DND-41 (cell line): ENCODE measurements around the gene PTPRG.

Experiments
- ATAC-seq: fragments of 200-7000 bp; cut with Tn5 transposase; 3 replicates; pipeline ENCODE4 v1.9.1; 2021; ENCODE audit warnings: low read depth; ENCODE audit not compliant: insufficient read depth
- DNase-seq: peaks from one replicate; pipeline ENCODE4 v3.0.0-alpha.2; 2020
- H2AFZ ChIP-seq: 2 replicates; pipeline ENCODE4 v1.6.0; 2012; ENCODE audit warnings: low read depth, low read length
- H3K27ac ChIP-seq: 2 replicates; pipeline ENCODE4 v1.5.1; 2012; ENCODE audit warnings: low read length, inconsistent platforms
- H3K27me3 ChIP-seq: fragments of 200-600 bp; sonication (generic); 2 replicates; pipeline ENCODE4 v1.6.0; 2012; ENCODE audit warnings: low read length, mild to moderate bottlenecking, inconsistent platforms; ENCODE audit not compliant: insufficient read depth, poor library complexity
- H3K36me3 ChIP-seq: 2 replicates; pipeline ENCODE4 v1.5.1; 2012; ENCODE audit warnings: low read length, inconsistent platforms; ENCODE audit not compliant: insufficient read depth
- H3K4me1 ChIP-seq: 2 replicates; pipeline ENCODE4 v1.5.1; 2012; ENCODE audit warnings: mild to moderate bottlenecking, low read length; ENCODE audit not compliant: insufficient read depth
- H3K4me2 ChIP-seq: 2 replicates; pipeline ENCODE4 v1.6.0; 2012; ENCODE audit warnings: mild to moderate bottlenecking, moderate library complexity, low read length, inconsistent platforms; ENCODE audit not compliant: insufficient read depth
- H3K4me3 ChIP-seq, 2 experiments: fragments of 200-600 bp in 1 of 2; shearing (Covaris generic) in 1 of 2; 2 replicates each; pipeline ENCODE4 v1.5.1; 2012 to 2016; ENCODE audit warnings: inconsistent platforms in 2 of 2, low read length in 2 of 2, mild to moderate bottlenecking in 2 of 2, low read depth in 1 of 2, moderate library complexity in 1 of 2
- H3K79me2 ChIP-seq: 2 replicates; pipeline ENCODE4 v1.6.0; 2012; ENCODE audit warnings: low read length, inconsistent platforms; ENCODE audit not compliant: insufficient read depth
- H3K9ac ChIP-seq: 2 replicates; pipeline ENCODE4 v1.6.0; 2012; ENCODE audit warnings: low read depth, mild to moderate bottlenecking, inconsistent platforms, low read length, moderate library complexity
- H3K9me3 ChIP-seq: 2 replicates; pipeline ENCODE4 v1.5.1; 2012; ENCODE audit warnings: low read length, moderate library complexity, mild to moderate bottlenecking, inconsistent platforms; ENCODE audit not compliant: insufficient read depth, severe bottlenecking
- H4K20me1 ChIP-seq: 2 replicates; pipeline ENCODE4 v1.6.0; 2012; ENCODE audit warnings: low read length; ENCODE audit not compliant: insufficient read depth
- EZH2 ChIP-seq: IDR thresholded peaks from 3 replicates; pipeline ENCODE4 v1.6.1; 2012; ENCODE audit warnings: borderline replicate concordance, low read depth, mild to moderate bottlenecking, moderate library complexity, low read length, inconsistent platforms; ENCODE audit not compliant: severe bottlenecking
- TF ChIP-seq, protein P1 (sequence below): IDR thresholded peaks from 2 replicates; pipeline ENCODE4 v1.5.1; 2012; ENCODE audit warnings: borderline replicate concordance, low read length, moderate library complexity, mild to moderate bottlenecking; ENCODE audit not compliant: poor library complexity, severe bottlenecking; ENCODE audit errors: extremely low read depth

PTPRG gene

DNA sequence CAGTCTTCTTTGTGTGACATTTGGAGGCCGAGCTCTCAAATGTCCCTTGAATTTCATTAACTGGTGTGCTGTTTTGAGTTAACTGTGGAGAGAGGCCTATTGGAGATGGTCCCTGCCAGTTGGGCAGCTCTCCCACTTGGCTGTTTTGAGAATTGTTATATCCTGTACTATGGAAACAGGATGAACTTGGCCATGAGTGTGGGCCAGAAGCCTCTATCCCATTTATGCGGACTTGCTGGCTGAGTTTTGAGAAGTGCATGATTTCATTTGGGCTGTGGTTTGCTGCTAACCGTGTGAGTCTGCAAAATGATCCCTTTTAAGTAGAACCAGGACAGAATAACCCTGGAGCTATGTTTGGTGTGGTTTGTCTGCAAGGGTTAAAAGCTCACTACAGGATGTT is 366.0 kb downstream of the PTPRG start:
- H3K27me3 ChIP-seq, result no peaks in the 10 kb centered on the region
- no peak overlapping the region for H3K4me3 ChIP-seq
- no peaks in the 10 kb centered on the region for H3K79me2 ChIP-seq
- peaks cover 6% of the 10 kb centered on the region; the same call in 1 of the 2 replicates for H4K20me1 ChIP-seq
- ATAC-seq, result peak; percentile 98
- peak; percentile 55 for DNase-seq
- H3K9me3 ChIP-seq, result no peaks in the 10 kb centered on the region
- no peaks in the 10 kb centered on the region for H3K36me3 ChIP-seq
- no peak overlapping the region; the same call in 1 of the 2 replicates for H3K4me2 ChIP-seq
- no peak overlapping the region for H2AFZ ChIP-seq
- peaks cover 24% of the 10 kb centered on the region for H3K4me1 ChIP-seq
- no peak for TF ChIP-seq EZH2
- H3K27ac ChIP-seq, result peak overlapping the region; percentile 38
- H3K9ac ChIP-seq, result no peak overlapping the region

DNA sequence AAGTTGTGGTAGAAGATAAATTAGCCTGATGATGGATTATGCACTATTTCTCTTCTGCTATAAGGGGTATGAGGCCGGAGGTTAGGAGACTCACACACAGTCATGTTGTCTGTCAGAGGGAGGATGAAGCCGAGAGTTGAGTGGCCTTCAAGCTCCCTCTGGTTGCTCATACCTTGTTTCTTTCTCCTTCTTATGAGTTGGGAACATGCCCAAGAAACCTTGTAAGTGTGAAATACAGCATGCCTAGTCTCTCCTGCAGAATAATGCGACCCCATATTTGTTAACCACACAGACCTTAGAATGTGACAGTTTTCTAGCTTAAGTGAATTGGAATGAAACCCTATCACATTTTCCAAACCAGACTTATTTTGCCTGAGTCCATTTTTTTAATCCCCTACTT is 366.7 kb downstream of the PTPRG start:
- H2AFZ ChIP-seq, result no peak overlapping the region
- H3K36me3 ChIP-seq, result no peaks in the 10 kb centered on the region
- H3K4me2 ChIP-seq, result peak overlapping the region; percentile 20; the same call in 1 of the 2 replicates
- H4K20me1 ChIP-seq, result peaks cover 6% of the 10 kb centered on the region; the same call in 1 of the 2 replicates
- no peaks in the 10 kb centered on the region for H3K27me3 ChIP-seq
- no peak overlapping the region for H3K4me3 ChIP-seq
- no peaks in the 10 kb centered on the region for H3K79me2 ChIP-seq
- DNase-seq (no peak), ATAC-seq (no peak)
- H3K4me1 ChIP-seq, result peaks cover 24% of the 10 kb centered on the region
- no peaks in the 10 kb centered on the region for H3K9me3 ChIP-seq
- no peak overlapping the region for H3K9ac ChIP-seq
- peak overlapping the region; percentile 58 for H3K27ac ChIP-seq
- no peak for TF ChIP-seq EZH2
- TF ChIP-seq, protein P1, sequence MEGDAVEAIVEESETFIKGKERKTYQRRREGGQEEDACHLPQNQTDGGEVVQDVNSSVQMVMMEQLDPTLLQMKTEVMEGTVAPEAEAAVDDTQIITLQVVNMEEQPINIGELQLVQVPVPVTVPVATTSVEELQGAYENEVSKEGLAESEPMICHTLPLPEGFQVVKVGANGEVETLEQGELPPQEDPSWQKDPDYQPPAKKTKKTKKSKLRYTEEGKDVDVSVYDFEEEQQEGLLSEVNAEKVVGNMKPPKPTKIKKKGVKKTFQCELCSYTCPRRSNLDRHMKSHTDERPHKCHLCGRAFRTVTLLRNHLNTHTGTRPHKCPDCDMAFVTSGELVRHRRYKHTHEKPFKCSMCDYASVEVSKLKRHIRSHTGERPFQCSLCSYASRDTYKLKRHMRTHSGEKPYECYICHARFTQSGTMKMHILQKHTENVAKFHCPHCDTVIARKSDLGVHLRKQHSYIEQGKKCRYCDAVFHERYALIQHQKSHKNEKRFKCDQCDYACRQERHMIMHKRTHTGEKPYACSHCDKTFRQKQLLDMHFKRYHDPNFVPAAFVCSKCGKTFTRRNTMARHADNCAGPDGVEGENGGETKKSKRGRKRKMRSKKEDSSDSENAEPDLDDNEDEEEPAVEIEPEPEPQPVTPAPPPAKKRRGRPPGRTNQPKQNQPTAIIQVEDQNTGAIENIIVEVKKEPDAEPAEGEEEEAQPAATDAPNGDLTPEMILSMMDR, result no peak

DNA sequence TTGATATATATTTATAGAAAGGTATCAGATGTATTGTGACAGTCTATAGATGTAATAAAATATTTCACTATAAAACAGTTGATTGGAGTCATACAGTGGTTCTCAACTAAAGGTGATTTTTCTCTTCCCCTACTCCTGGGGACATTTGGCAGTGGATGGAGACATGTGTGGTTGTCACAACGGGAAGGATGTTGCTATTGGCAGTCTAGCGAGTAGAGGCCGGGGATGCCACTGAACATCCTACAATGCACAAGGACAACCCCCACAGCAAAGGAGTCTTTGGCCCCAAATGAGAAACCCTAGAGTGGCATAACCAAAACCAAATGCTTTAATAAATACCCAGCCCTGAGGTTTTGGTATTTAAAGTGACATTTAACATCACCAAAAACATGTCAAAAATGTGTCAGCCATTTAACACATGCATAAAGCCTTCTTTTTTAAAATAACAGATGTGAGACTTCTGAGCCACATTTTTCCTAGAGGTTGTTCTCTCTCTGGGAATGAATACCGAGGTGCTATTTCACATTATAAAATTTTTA is 367.5 kb downstream of the PTPRG start:
- peaks cover 6% of the 10 kb centered on the region; the same call in 1 of the 2 replicates for H4K20me1 ChIP-seq
- no peaks in the 10 kb centered on the region for H3K79me2 ChIP-seq
- no peak overlapping the region for H2AFZ ChIP-seq
- no peak overlapping the region for H3K27ac ChIP-seq
- no peak overlapping the region for H3K4me3 ChIP-seq
- no peaks in the 10 kb centered on the region for H3K9me3 ChIP-seq
- ATAC-seq (no peak), DNase-seq (no peak)
- peaks cover 29% of the 10 kb centered on the region for H3K4me1 ChIP-seq
- no peaks in the 10 kb centered on the region for H3K27me3 ChIP-seq
- H3K4me2 ChIP-seq, result no peak overlapping the region
- no peak overlapping the region for H3K9ac ChIP-seq
- H3K36me3 ChIP-seq, result no peaks in the 10 kb centered on the region
- no peak for TF ChIP-seq EZH2
- TF ChIP-seq, protein P1, result no peak

DNA sequence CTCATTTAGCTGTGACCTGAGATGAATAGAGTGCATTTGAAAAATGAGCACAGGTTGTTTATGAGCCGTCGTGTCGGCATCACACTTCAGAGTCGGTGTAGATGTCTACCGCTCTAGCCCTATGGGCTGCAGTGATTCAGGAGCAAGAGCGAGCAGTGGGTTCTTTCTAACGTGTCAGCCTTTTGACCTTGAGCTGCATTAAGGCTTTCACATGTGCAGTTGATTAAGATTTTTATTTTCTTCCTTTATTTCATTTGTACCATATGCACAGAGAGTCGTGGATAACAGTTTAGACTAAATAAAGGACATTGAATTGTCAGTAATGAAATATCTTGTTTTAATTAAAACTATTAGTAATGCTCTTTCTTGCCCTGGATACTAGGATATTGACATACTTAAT is 368.2 kb downstream of the PTPRG start:
- Histone ChIP-seq H3K36me3 (no peaks in the 10 kb centered on the region), H3K4me1 (peaks cover 30% of the 10 kb centered on the region), H3K27me3 (no peaks in the 10 kb centered on the region), H3K4me2 (no peak overlapping the region), H3K9ac (no peak overlapping the region), H3K9me3 (no peaks in the 10 kb centered on the region), H2AFZ (no peak overlapping the region), H4K20me1 (peaks cover 4% of the 10 kb centered on the region; the same call in 1 of the 2 replicates), H3K4me3 (no peak overlapping the region), H3K27ac (no peak overlapping the region), H3K79me2 (no peaks in the 10 kb centered on the region)
- DNase-seq (no peak), ATAC-seq (no peak)
- TF ChIP-seq, protein P1, result no peak
- TF ChIP-seq EZH2, result no peak
